Urinary bladder (tissue), 4 donors: ENCODE results near the gene SLC4A2. TPM values are rescaled to one million over a fixed set of nuclear protein-coding genes. Genes with fewer than 3 reads are reported as not detected.

Source experiments
- DNase-seq: peaks from one replicate; pipeline ENCODE4 v3.0.0-alpha.2; 2015; ENCODE audit errors: extremely low spot score
- H3K27ac ChIP-seq: one replicate; pipeline ENCODE4 v1.5.1; 2013; ENCODE audit warnings: low read depth, mild to moderate bottlenecking, moderate library complexity
- H3K36me3 ChIP-seq: one replicate; pipeline ENCODE4 v1.6.1; 2013; ENCODE audit warnings: mild to moderate bottlenecking, moderate library complexity; ENCODE audit not compliant: insufficient read depth
- H3K4me1 ChIP-seq: one replicate; pipeline ENCODE4 v1.6.1; 2013; ENCODE audit warnings: mild to moderate bottlenecking, moderate library complexity; ENCODE audit not compliant: insufficient read depth
- H3K4me3 ChIP-seq: one replicate; pipeline ENCODE4 v1.5.1; 2013; ENCODE audit warnings: low read depth, low read length
- WGBS: extraction: QIAGEN DNeasy Blood & Tissue Kit; methylation state at CpG from one replicate; pipeline ENCODE4 v1.1.7; 2013; 5-methylcytosine and 5-hydroxymethylcytosine counted together
- polyA plus RNA-seq: library from polyadenylated mRNA; stranded (reverse); fragments of 200-250 nt; gene quantifications from one replicate; pipeline ENCODE4 v1.2.3, GENCODE V29; 2013
- total RNA-seq: library from RNA; depleted of rRNA; stranded (reverse); fragments of >200 nt; gene quantifications from one replicate; pipeline ENCODE4 v1.2.3, GENCODE V29; 2014
- donor health status: healthy with polysubstance abuse.
- donor health status: healthy.

The SLC4A2 gene
- total and polyA plus RNA-seq, 2 donors = 30.6 to 107 TPM

DNA sequence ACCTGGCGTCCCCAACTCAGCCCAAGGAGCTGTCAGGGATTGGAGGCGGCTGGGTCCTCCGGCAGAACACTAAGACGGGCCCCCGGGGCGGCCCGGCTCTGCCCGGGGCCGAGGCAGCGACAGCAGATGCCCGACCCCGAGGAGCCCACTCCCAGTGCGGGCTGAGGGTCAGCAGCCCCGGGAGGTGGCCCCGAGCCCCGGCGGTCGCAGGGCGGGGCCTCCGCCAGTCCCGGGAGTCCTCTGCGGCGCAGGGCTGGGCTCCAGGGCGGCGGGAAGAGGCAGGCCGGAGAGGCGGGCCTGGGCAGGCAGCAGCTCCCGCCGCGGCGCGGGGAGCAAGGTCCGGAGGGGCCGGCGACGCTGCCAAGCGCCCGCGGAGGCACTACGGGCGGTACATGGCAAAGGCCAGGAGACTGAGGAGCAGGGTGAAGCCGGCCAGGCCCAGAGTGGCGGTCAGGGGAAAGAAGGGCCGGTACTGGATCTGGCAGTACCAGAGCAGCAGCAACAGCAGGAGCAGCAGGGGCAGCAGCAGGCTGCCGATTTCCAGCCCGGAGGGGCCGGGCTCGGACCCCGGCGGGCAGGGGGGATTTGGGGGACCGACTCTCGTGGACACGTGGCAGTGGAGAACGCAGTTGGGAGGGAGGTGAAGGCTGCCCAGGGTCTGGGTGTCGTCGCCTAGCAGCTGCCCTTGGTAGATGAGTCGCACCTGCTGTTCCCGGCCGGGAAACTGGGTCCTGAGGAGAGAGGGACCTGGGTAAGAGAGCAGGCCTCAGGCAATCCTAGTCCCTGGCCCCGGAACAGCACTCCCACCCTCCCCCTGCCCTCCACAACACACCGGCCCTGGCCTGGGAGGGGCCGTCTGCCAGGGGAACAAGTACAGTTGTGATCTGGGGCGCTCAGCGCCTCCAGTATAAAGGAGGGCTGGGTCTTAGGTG is 22.0 kb downstream of the SLC4A2 start:
- no peak for DNase-seq
- Histone ChIP-seq H3K27ac (peak overlapping the region; percentile 86), H3K36me3 (no peaks in the 10 kb centered on the region), H3K4me3 (peak overlapping the region; percentile 24), H3K4me1 (no peaks in the 10 kb centered on the region)
- 18% methylated on average over 64 of the region's 64 CpGs for WGBS

DNA sequence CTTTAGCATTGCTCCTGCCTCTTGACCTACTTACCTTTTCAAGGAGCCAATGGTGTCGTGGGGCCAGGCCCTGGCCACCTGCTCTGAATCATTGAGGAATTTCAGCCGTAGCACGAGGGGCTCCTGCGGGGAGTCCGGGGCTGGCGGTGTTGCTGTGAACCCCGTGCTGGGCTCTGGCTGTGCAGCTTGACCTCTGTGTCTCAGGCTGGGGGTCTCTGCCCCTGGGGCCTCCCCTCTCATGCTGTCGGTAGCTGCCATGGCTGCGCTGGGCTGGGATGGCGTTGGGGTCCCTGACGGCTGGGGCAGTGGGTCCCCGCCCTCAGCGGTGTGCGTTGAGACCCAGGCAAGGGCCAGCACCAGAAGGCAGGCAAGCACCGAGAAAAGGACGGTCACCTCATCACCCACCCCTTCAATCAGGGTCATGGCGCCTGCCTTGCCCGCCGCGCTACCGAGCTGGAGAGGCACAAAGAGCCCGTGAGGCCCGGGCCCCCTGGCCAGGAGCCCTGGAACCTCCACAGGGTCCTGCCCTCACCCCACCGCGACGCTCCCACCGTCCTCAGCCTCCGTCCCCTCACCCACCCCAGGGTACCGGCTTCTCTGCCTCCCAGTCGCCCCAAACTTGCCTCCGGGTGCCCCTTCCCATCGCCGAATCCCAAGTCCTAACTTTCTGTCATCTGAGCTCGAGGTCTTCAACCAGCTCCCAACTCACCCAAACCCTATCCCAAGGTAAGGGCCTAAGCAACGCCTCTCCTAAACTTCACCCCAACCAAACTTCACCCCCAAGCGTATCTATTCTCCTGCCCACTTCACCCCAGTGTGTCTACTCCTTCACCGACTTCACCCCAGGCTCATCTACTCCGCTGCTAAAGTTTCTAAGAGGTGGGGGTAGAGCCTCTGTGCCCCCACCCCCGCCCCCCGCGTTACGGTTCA is 23.0 kb downstream of the SLC4A2 start:
- H3K4me3 ChIP-seq = peak overlapping the region; percentile 80
- DNase-seq = no peak
- no peaks in the 10 kb centered on the region for H3K4me1 ChIP-seq
- H3K27ac ChIP-seq = peak overlapping the region; percentile 88
- H3K36me3 ChIP-seq = no peaks in the 10 kb centered on the region
- WGBS = 54% methylated on average over 42 of the region's 42 CpGs

DNA sequence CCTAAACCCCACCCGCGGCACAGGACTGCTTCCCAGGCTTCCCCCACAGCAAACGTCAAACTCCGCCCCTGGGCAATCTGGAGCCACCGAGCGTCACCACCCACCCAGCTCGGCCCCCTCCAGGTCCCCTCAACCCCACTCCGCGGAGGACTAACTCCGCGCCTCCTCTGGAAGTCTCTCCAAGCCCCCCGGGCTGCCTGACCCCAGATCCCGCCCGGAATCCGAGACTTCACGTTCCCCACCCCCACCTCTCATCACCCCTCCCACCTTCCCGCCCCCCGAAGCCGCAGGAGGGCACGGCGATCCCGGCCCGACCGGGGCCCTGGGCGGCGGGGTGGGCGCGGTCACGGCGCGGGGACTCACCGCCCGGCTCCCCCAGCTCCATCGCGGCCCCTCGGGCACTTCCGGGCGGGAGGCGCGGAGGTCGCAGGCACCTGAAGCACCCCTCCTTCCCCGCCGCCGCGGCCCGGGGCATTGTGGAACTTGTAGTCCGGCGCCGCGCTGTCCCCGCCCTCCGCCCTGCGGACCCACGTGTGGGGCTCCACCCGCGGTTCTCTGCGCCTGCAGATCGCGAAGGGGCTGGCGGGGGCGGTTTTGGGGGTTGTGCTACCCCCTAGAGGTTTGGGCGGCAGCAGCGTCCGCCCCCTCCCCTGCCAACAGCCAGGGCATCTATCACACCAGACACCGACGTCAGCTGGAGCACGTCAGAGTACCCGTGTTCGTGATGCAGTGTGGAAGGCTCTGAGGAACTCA is 23.9 kb downstream of the SLC4A2 start, which contains the start of gene TMUB1:
Gene TMUB1 (minus strand): TSS at position 423 of the 753 bp plus-strand sequence. CDS start 930 bp downstream, outside the sequence.
- no peak for DNase-seq
- Histone ChIP-seq H3K4me3 (peak within 1 kb of the TSS; percentile 80), H3K27ac (peak within 1 kb of the TSS; percentile 88), H3K36me3 (no peaks in the 10 kb centered on the region), H3K4me1 (no peaks in the 10 kb centered on the region)
- under 1% methylated on average over 69 of the region's 69 CpGs for WGBS

DNA sequence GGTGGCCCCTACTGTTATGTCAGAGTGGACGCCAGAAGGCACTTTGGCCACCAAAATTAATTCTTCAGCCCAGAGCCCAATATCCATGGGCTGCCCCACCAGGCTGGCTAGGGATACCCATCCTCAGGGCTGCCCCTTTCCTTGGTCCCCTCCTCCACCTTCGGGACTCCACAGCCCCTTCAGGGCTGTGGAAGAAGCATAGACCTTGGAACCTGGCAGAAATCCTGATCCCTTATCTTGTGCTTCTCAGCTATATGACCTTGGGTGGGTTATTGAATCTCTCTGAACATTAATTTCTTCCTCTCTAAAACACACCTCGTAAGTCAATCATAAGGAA is 24.4 kb downstream of the SLC4A2 start:
- Histone ChIP-seq H3K4me1 (no peaks in the 10 kb centered on the region), H3K4me3 (peak overlapping the region; percentile 80), H3K36me3 (no peaks in the 10 kb centered on the region), H3K27ac (no peak overlapping the region)
- DNase-seq = no peak
- WGBS = 30% methylated on average over 3 of the region's 3 CpGs

DNA sequence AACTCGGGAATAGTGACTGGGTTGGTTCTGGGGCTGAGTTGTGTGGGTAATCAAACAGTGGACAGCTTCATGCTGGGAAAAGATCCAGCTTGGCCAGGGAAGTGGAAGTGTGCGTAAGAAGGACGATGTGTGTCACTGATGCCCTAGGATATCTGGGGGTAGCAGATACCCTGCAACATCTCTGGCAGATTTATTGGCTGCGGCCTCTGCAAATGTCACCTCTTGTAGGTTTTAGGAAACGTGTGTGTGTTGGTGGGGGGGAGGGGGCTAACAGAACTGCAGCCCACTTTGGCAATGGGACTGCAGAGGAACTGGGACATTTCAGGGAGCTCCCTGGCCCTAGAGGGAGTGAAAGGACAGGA is 25.9 kb downstream of the SLC4A2 start:
- WGBS = 27% methylated on average over 5 of the region's 5 CpGs
- Histone ChIP-seq H3K4me1 (no peaks in the 10 kb centered on the region), H3K27ac (no peak overlapping the region), H3K36me3 (no peaks in the 10 kb centered on the region), H3K4me3 (no peak overlapping the region)
- DNase-seq = no peak

DNA sequence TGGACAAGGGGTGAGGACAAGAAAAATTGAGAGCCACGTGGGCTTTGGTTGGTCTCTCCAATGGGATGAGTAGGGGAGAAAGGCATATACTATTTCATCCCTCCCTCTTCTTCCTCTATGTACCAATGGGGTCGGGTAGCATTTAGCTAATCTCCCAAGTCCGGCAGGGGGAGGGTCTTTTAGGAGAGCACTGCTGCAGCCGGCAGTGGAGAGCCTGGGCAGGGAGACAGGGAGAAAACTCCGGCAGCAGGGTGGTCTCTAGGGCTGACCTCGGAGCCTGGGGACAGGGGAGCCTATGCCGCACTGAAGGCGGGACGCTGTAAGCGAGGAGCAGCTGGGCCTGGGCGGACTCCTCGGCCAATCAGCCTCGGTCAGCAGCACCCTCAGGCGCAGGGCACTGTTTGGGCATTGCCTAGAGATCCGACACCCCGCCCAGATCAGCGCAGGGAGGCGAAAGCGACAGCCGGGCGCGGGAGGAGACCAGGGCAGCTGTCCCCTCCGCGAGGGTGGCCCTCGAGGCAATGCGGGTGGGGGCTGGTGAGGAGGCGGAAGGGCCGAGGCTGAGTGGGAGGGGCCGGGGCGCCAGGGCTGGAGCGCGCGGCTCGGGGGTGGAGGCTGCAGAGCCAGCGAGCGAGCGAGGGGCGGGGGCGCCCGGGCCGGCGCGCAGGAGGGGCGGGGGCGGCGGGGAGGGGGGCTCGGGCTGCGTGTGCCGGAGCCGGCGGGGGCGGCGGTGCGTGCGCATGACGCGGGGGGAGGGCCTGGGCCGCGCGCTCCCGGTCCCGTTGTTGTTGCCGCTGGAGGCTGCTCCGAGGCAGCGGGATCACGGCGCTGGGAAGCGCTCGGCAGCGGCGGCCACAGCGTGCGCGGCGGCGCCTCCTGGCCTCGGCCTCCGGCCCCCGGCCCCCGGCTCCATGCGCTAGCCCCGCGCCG is 26.6 kb downstream of the SLC4A2 start, which contains the start of gene AGAP3:
Gene AGAP3 (plus strand): TSS at position 785 of the 930 bp plus-strand sequence. CDS start 267 bp downstream, outside the sequence.
- Histone ChIP-seq H3K27ac (peak within 1 kb of the TSS; percentile 60), H3K36me3 (no peaks in the 10 kb centered on the region), H3K4me3 (peak within 1 kb of the TSS; percentile 79), H3K4me1 (no peaks in the 10 kb centered on the region)
- DNase-seq = peak; percentile 57
- under 1% methylated on average over 84 of the region's 84 CpGs for WGBS

DNA sequence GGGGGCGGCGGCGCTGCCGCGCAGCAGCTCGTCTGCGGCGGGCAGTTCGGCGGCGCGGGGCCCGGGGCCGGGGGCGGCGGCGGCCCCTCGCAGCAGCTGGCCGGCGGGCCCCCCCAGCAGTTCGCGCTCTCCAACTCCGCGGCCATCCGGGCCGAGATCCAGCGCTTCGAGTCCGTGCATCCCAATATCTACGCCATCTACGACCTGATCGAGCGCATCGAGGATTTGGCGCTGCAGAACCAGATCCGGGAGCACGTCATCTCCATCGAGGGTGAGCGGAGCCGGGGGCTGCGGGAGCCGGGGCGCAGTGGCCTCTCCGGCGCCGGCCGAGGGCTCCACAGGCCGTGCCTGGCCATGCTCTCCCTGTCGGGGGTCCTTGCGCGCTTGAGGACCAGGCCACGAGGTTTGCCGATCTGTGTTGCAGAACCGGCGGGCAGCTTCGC is 27.4 kb downstream of the SLC4A2 start:
- under 1% methylated on average over 51 of the region's 56 CpGs for WGBS
- H3K27ac ChIP-seq = peak overlapping the region; percentile 51
- no peaks in the 10 kb centered on the region for H3K4me1 ChIP-seq
- no peaks in the 10 kb centered on the region for H3K36me3 ChIP-seq
- DNase-seq = no peak
- peak overlapping the region; percentile 79 for H3K4me3 ChIP-seq

DNA sequence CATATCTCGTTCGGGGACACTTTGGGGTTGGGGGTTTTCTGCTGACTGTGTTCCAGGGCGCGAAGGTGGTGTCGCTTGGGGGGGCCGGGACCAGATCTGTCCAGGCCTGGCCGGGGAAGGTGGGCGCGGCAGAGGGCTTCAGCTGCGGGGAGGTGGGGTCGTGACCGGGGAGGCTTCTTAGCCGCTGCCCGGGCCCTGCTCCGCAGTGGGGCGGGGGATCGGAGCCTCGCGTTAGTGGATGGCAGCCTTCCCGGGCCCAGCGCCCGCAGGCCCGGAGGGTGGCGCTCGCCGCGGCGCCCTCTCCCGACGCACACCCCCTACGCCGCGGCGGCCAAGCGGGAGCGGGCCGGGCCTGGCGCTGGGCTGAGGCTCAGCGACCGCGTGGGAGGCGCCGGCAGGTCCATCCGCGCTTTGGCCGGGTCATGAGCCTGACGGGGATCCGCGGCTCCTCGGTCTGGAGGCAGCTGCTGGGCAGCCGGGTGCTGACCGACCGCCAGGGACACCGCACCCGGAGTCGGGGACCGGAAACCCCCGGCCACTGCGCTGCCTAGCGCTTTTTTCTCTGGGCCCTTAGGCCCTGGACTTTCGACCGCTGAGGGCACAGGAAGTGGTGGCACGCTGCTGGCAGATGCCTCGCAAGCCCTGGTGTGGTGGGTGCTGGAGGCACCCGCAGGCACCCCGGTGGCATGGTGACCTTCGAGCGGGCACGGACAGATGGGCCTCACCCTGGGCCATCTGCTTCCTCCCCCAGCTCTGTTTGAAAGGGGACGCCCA is 28.0 kb downstream of the SLC4A2 start:
- WGBS = 2% methylated on average over 69 of the region's 70 CpGs
- no peaks in the 10 kb centered on the region for H3K4me1 ChIP-seq
- H3K36me3 ChIP-seq = no peaks in the 10 kb centered on the region
- DNase-seq = no peak
- peak overlapping the region; percentile 79 for H3K4me3 ChIP-seq
- H3K27ac ChIP-seq = peak overlapping the region; percentile 65

DNA sequence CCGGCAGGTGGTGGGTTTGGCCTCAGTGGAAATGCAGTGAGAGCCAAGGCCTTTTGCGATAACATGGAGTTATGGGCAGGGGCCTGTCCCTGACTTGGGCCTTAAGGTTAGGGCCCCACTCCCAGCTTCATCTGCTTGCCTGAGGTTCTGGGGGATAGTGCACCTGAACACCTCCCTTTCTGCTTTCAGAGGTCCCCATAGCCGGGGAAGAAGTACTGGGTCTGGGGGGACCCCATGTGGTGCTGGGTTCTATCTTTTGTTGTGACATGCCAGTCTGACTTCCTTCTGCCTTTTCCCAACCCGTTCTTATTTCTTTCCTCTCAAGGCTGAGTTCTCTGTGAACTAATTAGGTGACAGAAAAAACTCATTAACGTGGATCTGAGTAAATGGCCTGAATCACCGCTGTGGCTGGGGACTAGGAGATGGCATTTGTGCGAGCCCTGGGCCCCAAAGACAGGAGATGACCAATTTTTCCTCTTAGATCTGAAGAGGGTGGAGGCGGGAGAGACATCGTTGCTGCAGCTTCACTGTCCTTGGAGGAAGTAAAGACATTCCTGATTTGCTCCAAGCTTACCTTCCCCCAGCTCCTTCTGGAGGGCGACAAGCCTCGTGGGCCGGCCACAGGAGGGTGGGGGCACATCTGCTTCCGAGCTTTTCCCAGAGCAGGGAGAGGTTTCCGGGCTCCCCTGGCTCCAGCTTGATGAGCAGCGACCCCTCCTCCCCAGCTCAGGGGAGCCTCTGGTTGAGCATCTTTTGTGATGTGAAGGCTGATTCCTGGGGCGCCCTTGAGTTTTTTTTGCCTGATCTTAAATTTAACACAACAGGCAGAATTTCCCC is 28.8 kb downstream of the SLC4A2 start:
- Histone ChIP-seq H3K4me1 (no peaks in the 10 kb centered on the region), H3K4me3 (peak overlapping the region; percentile 79), H3K27ac (peak overlapping the region; percentile 65), H3K36me3 (no peaks in the 10 kb centered on the region)
- WGBS = 35% methylated on average over 16 of the region's 16 CpGs
- no peak for DNase-seq

DNA sequence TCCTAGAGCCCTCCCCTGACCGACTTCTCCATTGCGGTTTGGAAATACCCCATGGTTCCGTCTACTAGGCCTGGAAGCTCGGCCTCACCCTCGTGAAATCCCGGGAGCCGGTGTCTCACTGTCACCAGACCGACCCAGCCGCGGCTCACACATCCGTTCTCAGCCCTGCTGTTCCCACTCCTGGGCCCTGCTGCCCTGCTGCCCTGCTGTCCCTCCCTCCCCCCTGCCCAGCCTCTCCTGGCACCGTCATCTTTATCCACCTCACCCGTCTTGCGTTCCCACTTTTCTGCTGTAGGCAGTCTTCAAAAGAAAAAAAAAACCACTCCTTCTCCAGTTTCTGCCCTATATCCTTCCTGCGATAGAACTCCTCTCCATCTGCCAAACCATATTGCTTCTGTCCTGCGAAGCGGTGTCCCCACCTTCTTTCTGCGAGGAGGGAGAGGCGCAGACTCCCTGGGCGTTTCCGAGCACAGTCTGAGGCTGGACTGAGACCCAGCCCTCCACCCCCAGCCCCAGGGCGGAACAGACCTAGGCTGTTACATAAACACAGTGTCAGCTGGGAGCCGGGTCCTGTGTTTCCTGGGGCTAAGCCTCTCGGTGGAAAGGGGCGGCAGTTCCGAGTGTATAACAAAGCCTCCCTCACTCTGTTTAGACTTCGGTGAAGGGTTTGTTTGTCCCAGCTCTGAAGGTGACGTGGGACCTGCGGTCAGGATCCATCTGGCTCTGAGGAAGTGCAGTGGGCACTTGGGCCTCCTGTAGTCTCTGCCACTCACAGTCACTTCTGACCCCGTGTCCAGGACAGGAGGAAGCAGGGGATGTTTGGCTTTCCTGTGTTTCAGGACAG is 29.7 kb downstream of the SLC4A2 start:
- Histone ChIP-seq H3K27ac (peak overlapping the region; percentile 65), H3K4me1 (no peaks in the 10 kb centered on the region), H3K4me3 (peak overlapping the region; percentile 5), H3K36me3 (no peaks in the 10 kb centered on the region)
- WGBS = 16% methylated on average over 30 of the region's 30 CpGs
- DNase-seq = peak; percentile 36
